Activated naive CD8-positive, alpha-beta T cell (primary cell): ENCODE results near the gene SORCS1.

Experiments
- H3K27ac Mint-ChIP-seq: one replicate; pipeline ENCODE4 v1.8.0; 2021; ENCODE audit warnings: mixed read lengths
- H3K27me3 Mint-ChIP-seq: one replicate; pipeline ENCODE4 v1.8.0; 2021; ENCODE audit warnings: mixed read lengths
- H3K36me3 Mint-ChIP-seq: one replicate; pipeline ENCODE4 v1.8.0; 2021; ENCODE audit warnings: mixed read lengths
- H3K4me1 Mint-ChIP-seq: one replicate; pipeline ENCODE4 v1.8.0; 2021; ENCODE audit warnings: low read depth, mixed read lengths
- H3K4me3 Mint-ChIP-seq: one replicate; pipeline ENCODE4 v1.8.0; 2021; ENCODE audit warnings: mild to moderate bottlenecking, mixed read lengths
- H3K9me3 Mint-ChIP-seq: one replicate; pipeline ENCODE4 v1.8.0; 2021; ENCODE audit warnings: low read depth, mixed read lengths

The SORCS1 gene

GRCh38 chr10:106793617-106794016 lies 370.9 kb downstream of the SORCS1 start:
- Mint-ChIP-seq H3K9me3 (peaks cover 5% of the 10 kb centered on the region), H3K36me3 (no peaks in the 10 kb centered on the region), H3K4me1 (no peaks in the 10 kb centered on the region), H3K27ac (no peak overlapping the region), H3K27me3 (no peaks in the 10 kb centered on the region), H3K4me3 (no peak overlapping the region)

DNA sequence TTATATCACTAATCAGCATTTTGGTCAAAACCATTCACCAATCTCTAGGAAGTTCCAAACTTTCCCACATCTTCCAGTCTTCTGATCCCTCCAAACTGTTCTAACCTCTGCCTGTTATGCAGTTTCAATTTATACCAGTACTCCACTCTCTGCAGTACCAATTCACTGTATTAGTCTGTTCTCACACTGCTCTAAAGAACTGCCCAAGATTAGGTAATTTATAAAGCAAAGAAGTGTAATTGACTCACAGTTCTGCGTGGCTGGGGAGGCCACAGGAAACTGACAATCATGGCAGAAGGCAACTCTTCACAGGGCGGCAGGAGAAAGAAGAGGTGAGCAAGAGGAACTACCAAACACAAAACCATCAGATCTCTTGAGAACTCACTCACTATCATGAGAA lies 374.9 kb downstream of the SORCS1 start:
- Mint-ChIP-seq H3K4me3 (no peak overlapping the region), H3K9me3 (peaks cover 5% of the 10 kb centered on the region), H3K4me1 (no peaks in the 10 kb centered on the region), H3K36me3 (no peaks in the 10 kb centered on the region), H3K27me3 (no peaks in the 10 kb centered on the region), H3K27ac (no peak overlapping the region)

- H3K4me1 Mint-ChIP-seq, result no peaks in the 10 kb centered on the region
- H3K9me3 Mint-ChIP-seq, result peaks cover 5% of the 10 kb centered on the region
- H3K27me3 Mint-ChIP-seq, result no peaks in the 10 kb centered on the region
- H3K36me3 Mint-ChIP-seq, result no peaks in the 10 kb centered on the region
- H3K4me3 Mint-ChIP-seq, result no peak overlapping the region
- H3K27ac Mint-ChIP-seq, result no peak overlapping the region
Observed at GRCh38 chr10:106788982-106789381, 375.5 kb downstream of the SORCS1 start.

- Mint-ChIP-seq H3K4me3 (no peak overlapping the region), H3K36me3 (no peaks in the 10 kb centered on the region), H3K9me3 (peaks cover 5% of the 10 kb centered on the region), H3K27me3 (no peaks in the 10 kb centered on the region), H3K27ac (no peak overlapping the region), H3K4me1 (no peaks in the 10 kb centered on the region)
Observed at GRCh38 chr10:106785528-106785927, 379.0 kb downstream of the SORCS1 start.

DNA sequence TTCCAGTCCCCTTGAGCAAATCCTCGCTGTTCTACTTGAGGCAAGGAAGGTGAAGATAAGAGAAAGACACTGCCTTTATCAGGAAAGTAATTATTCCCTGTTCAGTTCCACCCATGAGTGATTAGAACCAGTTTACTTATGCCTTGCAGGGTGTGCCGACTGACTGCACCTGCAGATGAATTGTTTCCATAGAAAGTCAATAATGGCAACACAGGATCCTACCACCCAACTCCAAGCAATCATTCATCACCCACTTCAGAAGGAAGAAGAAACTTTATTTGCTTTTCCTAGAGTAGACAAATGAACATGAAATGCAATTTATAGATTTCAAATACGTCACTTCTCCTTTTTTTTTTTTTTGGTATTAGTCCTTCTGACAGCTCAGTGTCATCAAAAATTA lies 383.9 kb downstream of the SORCS1 start:
- no peaks in the 10 kb centered on the region for H3K27me3 Mint-ChIP-seq
- no peak overlapping the region for H3K4me3 Mint-ChIP-seq
- no peaks in the 10 kb centered on the region for H3K36me3 Mint-ChIP-seq
- H3K9me3 Mint-ChIP-seq, result no peaks in the 10 kb centered on the region
- H3K27ac Mint-ChIP-seq, result no peak overlapping the region
- no peaks in the 10 kb centered on the region for H3K4me1 Mint-ChIP-seq

- Mint-ChIP-seq H3K27ac (no peak overlapping the region), H3K9me3 (no peaks in the 10 kb centered on the region), H3K4me1 (no peaks in the 10 kb centered on the region), H3K36me3 (no peaks in the 10 kb centered on the region), H3K27me3 (no peaks in the 10 kb centered on the region), H3K4me3 (no peak overlapping the region)
Observed at GRCh38 chr10:106777841-106778240, 386.7 kb downstream of the SORCS1 start.

- H3K27ac Mint-ChIP-seq, result no peak overlapping the region
- H3K27me3 Mint-ChIP-seq, result no peaks in the 10 kb centered on the region
- no peaks in the 10 kb centered on the region for H3K36me3 Mint-ChIP-seq
- H3K9me3 Mint-ChIP-seq, result no peaks in the 10 kb centered on the region
- H3K4me1 Mint-ChIP-seq, result no peaks in the 10 kb centered on the region
- no peak overlapping the region for H3K4me3 Mint-ChIP-seq
Observed at GRCh38 chr10:106775127-106775526, 389.4 kb downstream of the SORCS1 start.

DNA sequence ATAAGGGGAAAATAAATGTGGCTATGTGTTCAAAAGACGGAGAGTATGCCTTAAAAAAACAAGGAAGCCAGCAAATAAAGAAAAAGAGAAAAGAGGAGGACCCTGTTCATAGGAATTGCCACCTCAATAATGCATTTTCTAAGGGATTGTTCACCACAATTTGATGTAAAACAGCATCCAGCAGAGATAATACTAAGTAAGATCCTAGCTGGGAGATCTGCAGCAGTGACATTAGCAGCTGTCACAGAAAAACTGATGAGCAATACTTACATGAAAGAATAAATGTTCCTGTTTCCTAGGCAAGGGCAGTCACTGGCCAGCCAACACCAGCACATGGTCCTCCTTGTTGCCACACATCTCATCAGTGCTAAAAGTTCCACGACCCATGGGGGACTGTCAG lies 391.5 kb downstream of the SORCS1 start:
- Mint-ChIP-seq H3K27me3 (no peaks in the 10 kb centered on the region), H3K4me3 (no peak overlapping the region), H3K36me3 (no peaks in the 10 kb centered on the region), H3K9me3 (no peaks in the 10 kb centered on the region), H3K4me1 (no peaks in the 10 kb centered on the region), H3K27ac (no peak overlapping the region)

DNA sequence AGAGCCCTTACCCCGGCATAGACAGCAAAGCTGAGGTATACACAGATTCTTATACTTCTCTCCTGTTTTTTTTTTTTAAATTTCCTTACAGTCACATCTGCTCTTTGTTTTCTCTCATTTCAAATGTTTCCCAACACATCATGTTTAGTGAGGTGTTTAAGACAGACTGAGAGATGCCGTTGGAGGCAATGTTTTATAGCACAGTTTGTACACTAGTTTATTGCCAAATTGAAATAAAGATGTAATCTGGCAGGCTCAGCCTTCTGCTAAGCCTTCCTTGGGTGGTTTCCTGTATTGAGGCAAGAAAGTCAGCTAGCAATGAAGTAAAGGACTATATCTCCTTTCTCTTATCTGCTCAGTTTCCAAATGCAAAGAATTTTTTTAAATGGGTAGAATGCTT lies 393.4 kb downstream of the SORCS1 start:
- Mint-ChIP-seq H3K27me3 (no peaks in the 10 kb centered on the region), H3K4me1 (no peaks in the 10 kb centered on the region), H3K36me3 (no peaks in the 10 kb centered on the region), H3K9me3 (no peaks in the 10 kb centered on the region), H3K27ac (no peak overlapping the region), H3K4me3 (no peak overlapping the region)

GRCh38 chr10:106768204-106768603 lies 396.3 kb downstream of the SORCS1 start:
- Mint-ChIP-seq H3K9me3 (no peaks in the 10 kb centered on the region), H3K36me3 (no peaks in the 10 kb centered on the region), H3K27me3 (no peaks in the 10 kb centered on the region), H3K27ac (no peak overlapping the region), H3K4me1 (no peaks in the 10 kb centered on the region), H3K4me3 (no peak overlapping the region)

DNA sequence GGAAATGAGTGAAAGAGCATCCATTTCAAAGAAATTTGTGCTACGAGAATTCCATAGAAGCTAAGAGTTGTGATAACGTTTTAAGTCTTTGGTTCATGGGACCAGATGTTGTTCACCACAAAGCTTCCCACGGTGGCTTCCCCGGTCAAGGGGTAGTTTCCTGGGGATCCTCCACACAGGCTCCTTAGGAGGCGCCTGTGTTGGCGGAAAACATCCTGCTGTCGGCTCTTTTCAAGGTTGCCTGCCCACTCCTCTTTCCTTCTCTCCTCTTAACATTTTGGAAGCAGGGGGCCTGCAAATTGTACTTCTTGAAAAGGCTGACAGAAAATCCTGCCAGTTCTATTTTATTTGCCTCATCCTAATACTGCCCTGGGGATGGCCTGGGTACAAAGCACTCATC lies 398.6 kb downstream of the SORCS1 start:
- no peaks in the 10 kb centered on the region for H3K27me3 Mint-ChIP-seq
- H3K27ac Mint-ChIP-seq, result no peak overlapping the region
- H3K4me3 Mint-ChIP-seq, result no peak overlapping the region
- no peaks in the 10 kb centered on the region for H3K4me1 Mint-ChIP-seq
- no peaks in the 10 kb centered on the region for H3K36me3 Mint-ChIP-seq
- H3K9me3 Mint-ChIP-seq, result no peaks in the 10 kb centered on the region

GRCh38 chr10:106765241-106765754 lies 399.2 kb downstream of the SORCS1 start:
- no peaks in the 10 kb centered on the region for H3K4me1 Mint-ChIP-seq
- H3K27ac Mint-ChIP-seq, result no peak overlapping the region
- no peaks in the 10 kb centered on the region for H3K9me3 Mint-ChIP-seq

DNA sequence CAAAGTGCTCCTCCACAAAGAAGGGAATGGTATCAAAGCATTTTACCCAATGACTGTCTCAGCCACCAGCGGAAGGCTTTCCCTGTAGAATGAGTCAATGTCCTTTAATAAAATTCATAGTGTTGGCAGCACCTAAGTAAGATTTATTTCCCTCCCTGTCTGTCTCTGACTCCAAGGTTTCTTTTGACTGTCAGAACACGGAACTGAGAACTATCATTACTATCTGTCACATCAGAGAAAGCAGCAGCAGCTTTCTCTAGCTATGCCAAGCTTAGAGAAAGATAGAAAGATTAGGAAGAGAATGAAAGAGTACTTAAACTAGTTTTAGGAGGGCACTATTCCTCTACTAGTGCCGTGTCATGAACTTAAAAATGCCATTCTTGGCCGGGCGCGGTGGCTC lies 400.1 kb downstream of the SORCS1 start:
- Mint-ChIP-seq H3K4me3 (no peak overlapping the region), H3K27ac (no peak overlapping the region), H3K9me3 (no peaks in the 10 kb centered on the region), H3K27me3 (no peaks in the 10 kb centered on the region), H3K36me3 (no peaks in the 10 kb centered on the region), H3K4me1 (no peaks in the 10 kb centered on the region)

More at GRCh38 chr10:106765241-106765754, 399.2 kb downstream of the SORCS1 start:
- Mint-ChIP-seq H3K4me3 (no peak overlapping the region), H3K27me3 (no peaks in the 10 kb centered on the region), H3K36me3 (no peaks in the 10 kb centered on the region)

GRCh38 chr10:106761906-106762305 lies 402.6 kb downstream of the SORCS1 start:
- H3K36me3 Mint-ChIP-seq, result no peaks in the 10 kb centered on the region
- no peaks in the 10 kb centered on the region for H3K27me3 Mint-ChIP-seq
- H3K9me3 Mint-ChIP-seq, result peaks cover under 1% of the 10 kb centered on the region
- H3K4me3 Mint-ChIP-seq, result no peak overlapping the region
- H3K27ac Mint-ChIP-seq, result no peak overlapping the region
- no peaks in the 10 kb centered on the region for H3K4me1 Mint-ChIP-seq

DNA sequence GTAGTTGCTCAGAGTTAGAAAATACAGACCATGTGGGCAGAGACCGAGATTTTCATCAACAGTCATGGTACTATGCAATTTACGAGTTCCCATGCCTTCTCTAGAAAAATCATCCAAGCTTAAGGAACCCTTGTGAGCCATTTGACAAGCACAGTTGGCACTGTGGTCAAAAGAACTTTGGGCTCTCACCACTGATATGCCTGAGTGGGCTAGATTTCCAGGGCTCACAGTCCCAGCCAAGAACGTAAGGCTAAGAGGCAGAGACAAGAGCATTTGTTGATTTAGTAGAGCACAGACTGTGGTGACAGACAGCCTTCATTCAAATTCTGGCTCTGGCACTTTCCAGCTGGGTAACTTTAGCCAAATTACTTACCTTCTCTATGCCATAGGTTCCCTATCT lies 407.0 kb downstream of the SORCS1 start:
- Mint-ChIP-seq H3K4me1 (no peaks in the 10 kb centered on the region), H3K27ac (no peak overlapping the region), H3K9me3 (peaks cover 10% of the 10 kb centered on the region), H3K36me3 (no peaks in the 10 kb centered on the region), H3K4me3 (no peak overlapping the region), H3K27me3 (no peaks in the 10 kb centered on the region)

DNA sequence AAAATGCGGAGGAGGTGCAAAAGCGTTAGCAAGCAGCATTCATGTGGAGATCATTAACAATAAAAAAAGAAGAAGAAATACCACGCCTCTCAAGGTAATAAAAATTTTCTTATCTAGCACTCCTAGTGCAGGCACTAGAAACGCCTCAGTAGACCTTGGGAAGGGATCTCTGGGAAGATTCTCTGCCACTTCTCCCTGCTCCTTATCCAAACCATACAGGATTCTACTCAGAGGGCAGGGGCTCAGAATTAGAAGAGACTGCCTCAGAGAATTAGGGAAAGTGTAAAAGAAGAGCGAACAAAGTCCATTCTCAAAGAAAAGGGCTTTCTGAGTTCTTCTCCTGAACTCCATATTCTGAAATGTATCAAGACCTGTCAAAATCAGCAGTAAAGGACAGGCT lies 413.4 kb downstream of the SORCS1 start:
- no peaks in the 10 kb centered on the region for H3K4me1 Mint-ChIP-seq
- H3K36me3 Mint-ChIP-seq, result no peaks in the 10 kb centered on the region
- H3K27ac Mint-ChIP-seq, result no peak overlapping the region
- peaks cover 7% of the 10 kb centered on the region for H3K9me3 Mint-ChIP-seq
- no peak overlapping the region for H3K4me3 Mint-ChIP-seq
- no peaks in the 10 kb centered on the region for H3K27me3 Mint-ChIP-seq
